Spleen (tissue), 7 donors: ENCODE results near the gene CASQ1.

ENCODE experiments used
- POLR2AphosphoS5 ChIP-seq, 3 donors: sonication (generic); formaldehyde crosslinking; IDR thresholded peaks; one replicate each; pipeline ENCODE4 v1.5.1; 2017; ENCODE audit warnings: antibody characterized with exemption in 3 of 3
- TF ChIP-seq, protein P1 (sequence below), 11 experiments: fragments of 200-600 bp in 7 of 11; fragments of 450-650 bp in 4 of 11; sonication (generic) in 4 of 11; IDR thresholded peaks in 8 of 11; conservative IDR thresholded peaks in 3 of 11; 1 replicate in 7 of 11; 2 replicates in 4 of 11; pipeline versions ENCODE4 v1.4.0 to v1.8.0; 2016 to 2021; ENCODE audit warnings: antibody characterized with exemption in 11 of 11, inconsistent platforms in 4 of 11, mild to moderate bottlenecking in 1 of 11
- donor health status: DM: no; HTN: no; CAD: no; lungs with moderate emphysema.
- donor health status: DM: no; HTN: no; CAD: no.
- donor health status: DM: no; HTN: no; CAD: no.

DNA sequence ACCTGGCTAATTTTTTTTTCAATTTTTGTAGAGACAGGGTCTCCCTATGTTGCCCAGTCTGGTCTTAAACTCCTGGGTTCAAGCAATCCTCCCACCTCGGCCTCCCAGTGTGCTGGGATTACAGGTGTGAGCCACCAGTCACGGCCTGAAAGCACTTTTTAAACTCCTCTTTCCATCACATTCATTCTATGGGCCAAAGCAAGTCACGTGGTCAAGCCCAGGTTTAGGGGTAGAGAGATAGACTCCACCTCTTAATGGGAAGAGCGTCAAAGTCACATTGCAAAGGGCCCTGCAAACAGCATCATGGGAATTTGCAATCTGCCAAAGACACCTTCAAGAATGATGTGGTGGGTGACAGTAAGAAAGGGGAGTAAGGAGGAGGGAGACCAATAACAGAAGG, 31.8 kb upstream of the CASQ1 start:
- no peak for TF ChIP-seq POLR2AphosphoS5 (IDR thresholded peaks at IDR 0.05)
- TF ChIP-seq, protein P1, sequence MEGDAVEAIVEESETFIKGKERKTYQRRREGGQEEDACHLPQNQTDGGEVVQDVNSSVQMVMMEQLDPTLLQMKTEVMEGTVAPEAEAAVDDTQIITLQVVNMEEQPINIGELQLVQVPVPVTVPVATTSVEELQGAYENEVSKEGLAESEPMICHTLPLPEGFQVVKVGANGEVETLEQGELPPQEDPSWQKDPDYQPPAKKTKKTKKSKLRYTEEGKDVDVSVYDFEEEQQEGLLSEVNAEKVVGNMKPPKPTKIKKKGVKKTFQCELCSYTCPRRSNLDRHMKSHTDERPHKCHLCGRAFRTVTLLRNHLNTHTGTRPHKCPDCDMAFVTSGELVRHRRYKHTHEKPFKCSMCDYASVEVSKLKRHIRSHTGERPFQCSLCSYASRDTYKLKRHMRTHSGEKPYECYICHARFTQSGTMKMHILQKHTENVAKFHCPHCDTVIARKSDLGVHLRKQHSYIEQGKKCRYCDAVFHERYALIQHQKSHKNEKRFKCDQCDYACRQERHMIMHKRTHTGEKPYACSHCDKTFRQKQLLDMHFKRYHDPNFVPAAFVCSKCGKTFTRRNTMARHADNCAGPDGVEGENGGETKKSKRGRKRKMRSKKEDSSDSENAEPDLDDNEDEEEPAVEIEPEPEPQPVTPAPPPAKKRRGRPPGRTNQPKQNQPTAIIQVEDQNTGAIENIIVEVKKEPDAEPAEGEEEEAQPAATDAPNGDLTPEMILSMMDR (IDR thresholded peaks at IDR 0.05 in 8 of 11, conservative IDR thresholded peaks at IDR 0.05 in 3 of 11) = no peak
